Smooth muscle cell (in vitro differentiated cells): ENCODE results near the gene RNPEPL1. TPM values are rescaled to one million over a fixed set of nuclear protein-coding genes. Genes with fewer than 3 reads are reported as not detected.

Source experiments
- DNase-seq: peaks from one replicate; lab custom pipeline; 2025; ENCODE audit not compliant: unreplicated experiment; lab: John Stamatoyannopoulos, UW
- H2AFZ ChIP-seq: fragments of 200-600 bp; sonication (generic); 2 replicates; pipeline ENCODE4 v1.6.0; 2016; ENCODE audit warnings: antibody characterized with exemption, low read depth, mild to moderate bottlenecking
- H3F3A ChIP-seq: fragments of 200-600 bp; sonication (generic); 2 replicates; pipeline ENCODE4 v1.6.0; 2017; ENCODE audit warnings: antibody characterized with exemption, low read depth
- H3K27ac ChIP-seq: fragments of 200-600 bp; sonication (generic); 2 replicates; pipeline ENCODE4 v1.5.1; 2016; ENCODE audit warnings: low read depth, mild to moderate bottlenecking
- H3K27me3 ChIP-seq: fragments of 200-600 bp; sonication (generic); 2 replicates; pipeline ENCODE4 v1.6.1; 2016; ENCODE audit warnings: low read depth, mild to moderate bottlenecking
- H3K36me3 ChIP-seq: fragments of 200-600 bp; sonication (generic); 2 replicates; pipeline ENCODE4 v1.5.1; 2016; ENCODE audit warnings: low read depth
- H3K4me1 ChIP-seq: fragments of 200-600 bp; sonication (generic); 2 replicates; pipeline ENCODE4 v1.5.1; 2016; ENCODE audit warnings: low read depth
- H3K4me2 ChIP-seq: fragments of 200-600 bp; sonication (generic); 2 replicates; pipeline ENCODE4 v1.6.0; 2016; ENCODE audit warnings: mild to moderate bottlenecking
- H3K4me3 ChIP-seq: fragments of 200-600 bp; sonication (generic); 2 replicates; pipeline ENCODE4 v1.5.1; 2016; ENCODE audit warnings: mild to moderate bottlenecking
- H3K79me2 ChIP-seq: fragments of 200-600 bp; sonication (generic); 2 replicates; pipeline ENCODE4 v1.6.0; 2016; ENCODE audit warnings: low read depth, mild to moderate bottlenecking
- H3K9ac ChIP-seq: fragments of 200-600 bp; sonication (generic); 2 replicates; pipeline ENCODE4 v1.6.0; 2016; ENCODE audit warnings: low read depth
- H3K9me3 ChIP-seq: fragments of 200-600 bp; sonication (generic); replicated peaks from 2 replicates; pipeline ENCODE4 v1.5.1; 2016; ENCODE audit warnings: low read depth
- H4K20me1 ChIP-seq: fragments of 200-600 bp; sonication (generic); 2 replicates; pipeline ENCODE4 v1.6.0; 2016; ENCODE audit warnings: low read depth
- WGBS: methylation state at CpG from one replicate; pipeline ENCODE4 v1.1.7; 2016; ENCODE audit warnings: low lambda C conversion rate; 5-methylcytosine and 5-hydroxymethylcytosine counted together
- polyA plus RNA-seq: library from polyadenylated mRNA; unstranded; fragments of >200 nt; fragmentation: Nextera tagmentation; extraction: Ambion mirVana; gene quantifications from 2 replicates; pipeline ENCODE4 v1.2.1, GENCODE V29; 2016
- total RNA-seq: library from RNA; depleted of rRNA; stranded (reverse); fragments of >200 nt; gene quantifications from 2 replicates; pipeline ENCODE4 v1.2.3, GENCODE V29; 2014
- TF ChIP-seq, protein P1 (sequence below): fragments of 200-600 bp; sonication (generic); IDR thresholded peaks from 2 replicates; pipeline ENCODE4 v1.5.1; 2017; ENCODE audit warnings: borderline replicate concordance, mild to moderate bottlenecking, antibody characterized with exemption; ENCODE audit not compliant: insufficient read depth, poor library complexity, severe bottlenecking

RNPEPL1 gene
- total and polyA plus RNA-seq, 2 experiments from 2014 or later: 15.3 to 40.9 TPM

DNA sequence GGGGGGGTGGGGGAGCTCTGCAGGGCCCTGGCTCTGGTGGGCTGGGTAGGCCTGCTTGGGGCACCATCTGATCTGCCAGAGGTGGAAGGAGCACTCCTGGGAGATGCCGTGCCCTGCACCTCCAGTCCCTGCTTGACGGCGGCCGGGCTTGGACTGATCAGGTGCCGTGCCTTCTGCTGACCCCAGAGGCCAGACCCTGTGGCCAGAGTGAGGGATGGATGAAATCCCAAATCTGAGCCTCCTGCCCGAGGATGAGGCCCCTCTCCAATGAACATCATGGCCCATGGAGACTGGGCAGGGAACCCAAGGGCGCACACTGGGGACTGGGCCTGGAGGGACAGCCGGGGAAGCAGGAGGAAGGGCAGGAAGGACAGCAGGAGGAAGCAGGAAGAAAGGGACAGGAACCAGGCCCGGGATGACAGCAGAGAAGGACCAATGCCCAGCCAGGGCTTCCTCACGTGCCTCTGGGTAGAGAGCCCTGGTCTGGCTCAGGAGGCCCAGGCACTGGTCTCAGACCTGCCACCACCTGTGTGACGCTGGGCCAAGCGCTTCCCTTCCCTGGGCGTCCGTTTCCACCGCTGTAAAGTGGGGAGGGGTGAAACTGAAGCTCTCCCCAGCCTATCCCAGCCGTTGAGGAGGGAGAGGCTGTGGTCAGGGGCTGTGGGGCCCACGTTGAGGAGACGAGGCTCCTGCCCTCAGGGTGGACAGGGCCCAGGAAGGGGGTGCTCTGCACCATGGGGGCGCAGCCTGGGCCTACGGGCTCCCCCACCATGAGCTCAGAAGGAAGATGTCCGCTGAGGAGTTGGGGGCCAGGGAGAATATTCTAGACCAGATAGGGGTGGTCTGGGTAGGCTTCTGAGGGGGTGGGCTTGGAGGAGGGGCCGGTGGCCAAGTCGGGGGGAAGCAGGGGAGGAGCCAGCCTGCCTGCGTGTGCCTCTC is 56.0 kb downstream of the RNPEPL1 start:
- WGBS: 84% methylated on average over 23 of the region's 24 CpGs

DNA sequence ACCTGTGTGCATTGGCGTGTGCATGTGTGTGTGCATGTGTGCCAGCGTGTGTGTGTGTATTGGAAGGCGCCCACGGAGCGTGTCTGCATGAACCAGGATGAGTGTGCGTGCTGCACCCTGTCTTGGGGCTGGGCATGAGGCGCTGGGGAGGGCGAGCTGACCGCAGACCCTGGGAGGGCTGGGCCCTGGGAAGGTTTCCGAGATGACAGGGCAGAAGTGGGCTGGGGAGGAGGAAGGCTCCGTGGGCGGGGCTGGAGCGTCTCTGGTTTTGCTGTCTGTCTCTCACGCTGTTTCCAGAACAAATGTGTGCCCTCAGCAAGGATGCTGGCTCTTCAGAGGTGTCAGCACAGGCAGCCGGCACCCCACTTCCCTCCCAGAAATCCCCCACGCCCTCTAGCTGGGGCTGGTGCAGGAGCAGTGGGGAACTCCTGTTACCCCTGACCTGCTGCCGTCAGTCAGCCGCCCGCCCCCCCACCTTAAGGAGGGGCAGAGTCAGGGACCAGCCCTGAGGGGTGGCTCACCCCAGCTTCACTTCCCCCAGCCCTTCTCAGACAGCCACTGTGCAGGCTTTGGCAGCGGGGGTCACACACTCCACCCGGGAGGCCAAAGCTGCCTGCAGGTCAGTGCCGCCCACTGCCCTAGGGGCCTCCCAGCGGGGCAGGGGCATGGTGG is 56.8 kb downstream of the RNPEPL1 start, which contains the start of gene GPR35:
Gene GPR35 (plus strand): TSS at position 531 of the 672 bp plus-strand sequence. CDS start 4,473 bp downstream, outside the sequence.
- Histone ChIP-seq H3K4me1 (no peaks in the 10 kb centered on the region), H3K9ac (no peak within 1 kb of the TSS), H3K27me3 (no peaks in the 10 kb centered on the region), H3K27ac (no peak within 1 kb of the TSS), H3K4me3 (no peak within 1 kb of the TSS), H4K20me1 (no peaks in the 10 kb centered on the region), H3F3A (no peaks in the 10 kb centered on the region), H2AFZ (no peak within 1 kb of the TSS), H3K4me2 (peak within 1 kb of the TSS; percentile 67), H3K79me2 (no peaks in the 10 kb centered on the region), H3K9me3 (no peaks in the 10 kb centered on the region), H3K36me3 (no peaks in the 10 kb centered on the region)
- DNase-seq: peak; percentile 35
- TF ChIP-seq, protein P1, sequence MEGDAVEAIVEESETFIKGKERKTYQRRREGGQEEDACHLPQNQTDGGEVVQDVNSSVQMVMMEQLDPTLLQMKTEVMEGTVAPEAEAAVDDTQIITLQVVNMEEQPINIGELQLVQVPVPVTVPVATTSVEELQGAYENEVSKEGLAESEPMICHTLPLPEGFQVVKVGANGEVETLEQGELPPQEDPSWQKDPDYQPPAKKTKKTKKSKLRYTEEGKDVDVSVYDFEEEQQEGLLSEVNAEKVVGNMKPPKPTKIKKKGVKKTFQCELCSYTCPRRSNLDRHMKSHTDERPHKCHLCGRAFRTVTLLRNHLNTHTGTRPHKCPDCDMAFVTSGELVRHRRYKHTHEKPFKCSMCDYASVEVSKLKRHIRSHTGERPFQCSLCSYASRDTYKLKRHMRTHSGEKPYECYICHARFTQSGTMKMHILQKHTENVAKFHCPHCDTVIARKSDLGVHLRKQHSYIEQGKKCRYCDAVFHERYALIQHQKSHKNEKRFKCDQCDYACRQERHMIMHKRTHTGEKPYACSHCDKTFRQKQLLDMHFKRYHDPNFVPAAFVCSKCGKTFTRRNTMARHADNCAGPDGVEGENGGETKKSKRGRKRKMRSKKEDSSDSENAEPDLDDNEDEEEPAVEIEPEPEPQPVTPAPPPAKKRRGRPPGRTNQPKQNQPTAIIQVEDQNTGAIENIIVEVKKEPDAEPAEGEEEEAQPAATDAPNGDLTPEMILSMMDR: no peak
- 67% methylated on average over 16 of the region's 23 CpGs for WGBS

More for the DNA sequence above, 56.0 kb downstream of the RNPEPL1 start:
- no peaks in the 10 kb centered on the region for H3K27me3 ChIP-seq
- H3F3A ChIP-seq: no peaks in the 10 kb centered on the region
- no peak overlapping the region for H2AFZ ChIP-seq
- H3K9ac ChIP-seq: no peak overlapping the region
- H3K9me3 ChIP-seq: no peaks in the 10 kb centered on the region
- no peak overlapping the region for H3K4me3 ChIP-seq
- no peaks in the 10 kb centered on the region for H4K20me1 ChIP-seq
- H3K4me2 ChIP-seq: peak overlapping the region; percentile 43
- no peaks in the 10 kb centered on the region for H3K36me3 ChIP-seq
- no peak overlapping the region for H3K27ac ChIP-seq
- no peaks in the 10 kb centered on the region for H3K4me1 ChIP-seq
- no peak for DNase-seq
- TF ChIP-seq, protein P1: no peak
- no peaks in the 10 kb centered on the region for H3K79me2 ChIP-seq

DNA sequence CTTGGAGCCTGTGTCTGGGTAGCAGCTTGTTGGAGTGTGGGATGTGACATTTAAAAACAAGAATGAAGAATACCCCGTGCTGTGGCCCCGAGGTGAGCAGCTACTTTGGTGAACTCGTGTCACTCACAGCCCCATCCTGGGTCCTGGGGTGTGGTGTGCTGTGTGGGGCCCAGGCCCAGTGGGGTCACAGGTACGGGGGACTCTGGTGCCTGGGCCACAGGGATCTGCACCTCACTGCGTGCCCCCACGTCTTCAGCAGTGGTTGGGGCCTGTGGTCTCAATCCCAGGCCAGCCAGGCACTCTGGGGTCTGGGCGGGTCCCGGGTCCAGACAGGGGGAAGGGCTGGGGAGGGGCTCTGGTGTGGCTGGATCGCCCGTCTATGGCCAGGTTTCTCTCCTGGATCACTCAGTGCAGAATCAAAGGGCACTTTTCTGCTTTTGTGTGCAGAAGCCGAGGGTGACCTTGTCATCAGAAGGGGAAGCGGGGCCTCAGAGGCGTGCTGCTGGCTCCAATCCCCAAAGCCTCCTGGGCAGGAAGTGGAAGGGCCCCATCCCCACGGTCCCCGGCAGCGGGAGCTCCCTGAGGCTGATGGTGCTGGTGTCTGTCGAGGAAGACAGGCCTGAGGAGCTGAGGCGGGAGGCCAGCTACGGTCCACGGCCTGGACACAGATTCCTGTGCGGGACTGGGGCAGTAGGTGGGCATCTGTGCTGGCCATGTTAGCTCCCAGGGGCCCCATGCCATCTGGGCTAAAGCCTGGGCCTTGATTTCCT is 58.4 kb downstream of the RNPEPL1 start:
- H3K4me2 ChIP-seq: no peak overlapping the region
- no peaks in the 10 kb centered on the region for H4K20me1 ChIP-seq
- H3K79me2 ChIP-seq: no peaks in the 10 kb centered on the region
- no peaks in the 10 kb centered on the region for H3K27me3 ChIP-seq
- no peaks in the 10 kb centered on the region for H3K9me3 ChIP-seq
- H3F3A ChIP-seq: no peaks in the 10 kb centered on the region
- 66% methylated on average over 21 of the region's 21 CpGs for WGBS
- H3K4me1 ChIP-seq: no peaks in the 10 kb centered on the region
- TF ChIP-seq, protein P1: no peak
- H3K27ac ChIP-seq: no peak overlapping the region
- H2AFZ ChIP-seq: no peak overlapping the region
- no peak overlapping the region for H3K4me3 ChIP-seq
- H3K36me3 ChIP-seq: no peaks in the 10 kb centered on the region
- DNase-seq: no peak
- no peak overlapping the region for H3K9ac ChIP-seq
